ENCODE results near the gene GNAI1. TPM values are rescaled to one million over a fixed set of nuclear protein-coding genes. Genes with fewer than 3 reads are reported as not detected.

Gene GNAI1
- total RNA-seq, 2 donors from 2014 or later = 9.2 to 11.5 TPM

DNA sequence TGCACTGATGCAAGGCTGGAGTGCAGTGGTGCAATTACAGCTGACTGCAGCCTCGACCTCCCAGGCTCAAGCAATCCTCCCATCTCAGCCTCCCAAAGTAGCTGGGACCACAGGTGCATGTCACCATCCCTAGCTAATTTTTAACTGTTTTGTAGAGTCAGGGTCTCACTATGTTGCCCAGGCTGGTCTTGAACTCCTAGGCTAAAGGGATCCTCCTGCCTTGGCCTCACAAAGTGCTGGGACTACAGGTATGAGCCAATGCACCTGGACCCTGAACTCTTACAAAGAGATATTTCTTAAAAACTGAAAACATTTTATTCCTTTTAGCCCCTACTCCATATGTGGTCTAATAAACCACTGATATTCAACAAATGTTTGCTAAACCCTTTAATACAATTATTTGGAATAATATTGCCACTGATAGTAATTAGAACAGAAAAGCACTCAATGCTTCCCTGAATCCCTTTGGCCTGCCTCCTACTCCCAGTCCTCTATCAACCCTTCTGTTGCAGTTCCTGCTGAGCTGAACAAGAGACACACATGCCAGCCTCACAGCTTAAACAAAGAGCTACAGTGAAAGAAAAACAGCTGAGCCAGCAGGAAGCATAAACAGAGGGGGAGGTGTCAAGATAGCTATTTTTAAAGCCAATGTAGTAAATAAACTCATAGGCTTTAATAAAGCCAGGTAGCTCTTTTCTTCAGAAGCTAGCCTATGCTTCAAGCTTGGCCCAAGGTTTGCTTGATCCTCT lies 7.0 kb upstream of the GNAI1 start:
- Histone ChIP-seq H3K27me3 (no peaks in the 10 kb centered on the region), H3K4me3 (no peak overlapping the region), H3K36me3 (no peaks in the 10 kb centered on the region), H3K27ac (no peak overlapping the region), H3K9me3 (no peaks in the 10 kb centered on the region), H3K4me1 (no peaks in the 10 kb centered on the region)
- DNase-seq (ENCODE audit: low spot score) = no peak
- TF ChIP-seq, protein P1, sequence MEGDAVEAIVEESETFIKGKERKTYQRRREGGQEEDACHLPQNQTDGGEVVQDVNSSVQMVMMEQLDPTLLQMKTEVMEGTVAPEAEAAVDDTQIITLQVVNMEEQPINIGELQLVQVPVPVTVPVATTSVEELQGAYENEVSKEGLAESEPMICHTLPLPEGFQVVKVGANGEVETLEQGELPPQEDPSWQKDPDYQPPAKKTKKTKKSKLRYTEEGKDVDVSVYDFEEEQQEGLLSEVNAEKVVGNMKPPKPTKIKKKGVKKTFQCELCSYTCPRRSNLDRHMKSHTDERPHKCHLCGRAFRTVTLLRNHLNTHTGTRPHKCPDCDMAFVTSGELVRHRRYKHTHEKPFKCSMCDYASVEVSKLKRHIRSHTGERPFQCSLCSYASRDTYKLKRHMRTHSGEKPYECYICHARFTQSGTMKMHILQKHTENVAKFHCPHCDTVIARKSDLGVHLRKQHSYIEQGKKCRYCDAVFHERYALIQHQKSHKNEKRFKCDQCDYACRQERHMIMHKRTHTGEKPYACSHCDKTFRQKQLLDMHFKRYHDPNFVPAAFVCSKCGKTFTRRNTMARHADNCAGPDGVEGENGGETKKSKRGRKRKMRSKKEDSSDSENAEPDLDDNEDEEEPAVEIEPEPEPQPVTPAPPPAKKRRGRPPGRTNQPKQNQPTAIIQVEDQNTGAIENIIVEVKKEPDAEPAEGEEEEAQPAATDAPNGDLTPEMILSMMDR (IDR thresholded peaks at IDR 0.05) = no peak

DNA sequence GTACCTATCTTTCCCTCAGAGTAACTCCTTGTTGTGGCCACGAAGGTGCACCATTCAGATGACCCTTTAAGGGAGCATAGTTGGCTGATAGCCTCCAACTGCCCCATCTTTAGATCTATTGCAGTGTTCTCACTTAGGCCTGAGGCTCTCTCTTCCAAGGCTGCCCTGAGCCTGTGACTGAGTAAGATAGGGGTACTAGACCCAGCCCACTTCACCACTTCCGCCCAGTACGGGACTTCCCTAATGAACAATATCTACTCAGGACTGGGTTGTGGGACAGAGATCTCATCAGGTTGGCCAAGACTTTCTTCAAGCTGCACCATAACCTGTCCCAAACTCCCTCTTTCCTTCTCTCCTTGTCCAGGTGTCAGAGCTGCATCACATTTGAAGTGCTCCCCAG lies 5.7 kb upstream of the GNAI1 start:
- H3K9me3 ChIP-seq = no peaks in the 10 kb centered on the region
- no peaks in the 10 kb centered on the region for H3K36me3 ChIP-seq
- H3K27me3 ChIP-seq = no peaks in the 10 kb centered on the region
- H3K4me1 ChIP-seq = peaks cover 0 to 6% of the 10 kb centered on the region in 2 donors
- TF ChIP-seq, protein P1 (IDR thresholded peaks at IDR 0.05) = no peak
- no peak overlapping the region for H3K27ac ChIP-seq
- no peak for DNase-seq (ENCODE audit: low spot score)
- no peak overlapping the region for H3K4me3 ChIP-seq

- no peak overlapping the region for H3K4me3 ChIP-seq
- no peaks in the 10 kb centered on the region for H3K9me3 ChIP-seq
- TF ChIP-seq, protein P1 (IDR thresholded peaks at IDR 0.05) = no peak
- H3K27ac ChIP-seq = no peak overlapping the region
- H3K36me3 ChIP-seq = no peaks in the 10 kb centered on the region
- peaks cover 0 to 10% of the 10 kb centered on the region in 2 donors for H3K4me1 ChIP-seq
- no peak for DNase-seq (ENCODE audit: low spot score)
- no peaks in the 10 kb centered on the region for H3K27me3 ChIP-seq
These were observed 4.8 kb upstream of the GNAI1 start for GRCh38 chr7:80129785-80130184.

GRCh38 chr7:80131675-80132435 lies 2.8 kb upstream of the GNAI1 start:
- TF ChIP-seq, protein P1 (IDR thresholded peaks at IDR 0.05) = no peak

GRCh38 chr7:80132594-80132993 lies 2.0 kb upstream of the GNAI1 start:
- Histone ChIP-seq H3K36me3 (no peaks in the 10 kb centered on the region), H3K4me3 (no peak overlapping the region), H3K9me3 (no peaks in the 10 kb centered on the region), H3K27me3 (no peaks in the 10 kb centered on the region), H3K27ac (no peak overlapping the region), H3K4me1 (peaks cover 0 to 16% of the 10 kb centered on the region in 2 donors)
- TF ChIP-seq, protein P1 (IDR thresholded peaks at IDR 0.05) = no peak
- DNase-seq (ENCODE audit: low spot score) = no peak

More at GRCh38 chr7:80131675-80132435, 2.8 kb upstream of the GNAI1 start:
- H3K4me1 ChIP-seq = peaks cover 0 to 16% of the 10 kb centered on the region in 2 donors
- no peaks in the 10 kb centered on the region for H3K36me3 ChIP-seq
- DNase-seq (ENCODE audit: low spot score) = no peak
- no peaks in the 10 kb centered on the region for H3K27me3 ChIP-seq
- no peak overlapping the region for H3K4me3 ChIP-seq
- H3K27ac ChIP-seq = no peak overlapping the region
- no peaks in the 10 kb centered on the region for H3K9me3 ChIP-seq

Data from right atrium auricular region (tissue), 2 donors.